Measurements from ENCODE around the gene VAT1L.

GRCh38 chr16:77801817-77802216 lies 13.5 kb downstream of the VAT1L start:
- no peak for TF ChIP-seq POLR2A (IDR thresholded peaks at IDR 0.05; ENCODE audit: low read length)
- TF ChIP-seq GATA1 (IDR thresholded peaks at IDR 0.05; ENCODE audit: low read depth, low read length), result no peak
